Measurements from ENCODE around the gene NNT.
"Not testable (repeated sequence)": the region's sequence is repeated elsewhere in the genome, so short reads cannot be mapped to it uniquely, and the experiment has no call there.

NNT gene

DNA sequence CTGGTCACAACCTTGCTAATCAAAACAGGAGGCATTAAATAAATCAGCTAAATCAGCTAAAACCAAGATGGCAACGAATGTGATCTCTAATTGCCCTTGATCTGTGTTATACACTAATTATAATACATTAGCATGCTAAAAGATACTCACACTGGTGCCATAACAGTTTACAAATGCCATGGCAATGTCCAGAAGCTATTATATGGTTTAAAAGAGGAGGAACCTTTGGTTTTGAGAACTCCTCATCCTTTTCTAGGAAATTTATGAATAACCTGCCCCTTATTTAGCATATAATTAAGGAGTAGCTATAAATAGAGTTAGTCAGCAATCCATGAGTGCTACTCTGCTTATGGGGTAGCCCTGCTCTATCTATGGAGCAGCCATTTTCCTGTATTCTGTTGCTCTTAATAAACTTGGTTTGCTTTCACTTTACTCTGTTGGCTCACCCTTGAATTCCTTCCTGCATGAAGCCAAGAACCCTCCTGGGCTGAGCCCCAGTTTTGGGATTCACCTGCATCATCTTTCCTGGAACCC lies 18.7 kb upstream of the NNT start:
- no peak for DNase-seq

DNA sequence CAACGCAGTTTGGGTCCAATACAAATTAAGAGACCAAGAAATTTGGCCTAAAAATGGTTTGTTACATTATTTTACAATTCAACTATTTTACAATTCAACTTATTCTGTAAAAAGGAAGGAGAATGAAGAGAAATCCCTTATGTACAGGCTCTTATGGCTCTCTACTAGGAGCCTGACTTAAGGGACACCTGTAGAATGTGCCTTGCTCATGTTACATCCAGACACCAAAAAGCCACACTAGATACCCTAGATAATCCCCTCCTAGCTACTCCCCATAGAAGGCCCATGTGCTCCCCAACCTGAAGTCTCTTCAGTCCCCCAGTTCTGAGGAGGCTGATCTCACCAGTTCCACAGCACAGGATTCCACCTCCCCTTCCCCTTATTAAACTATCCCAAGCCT lies 14.1 kb upstream of the NNT start:
- no peak for DNase-seq

GRCh38 chr5:43589310-43589709 lies 13.7 kb upstream of the NNT start:
- no peak for DNase-seq

- DNase-seq: no peak
Observed at GRCh38 chr5:43590700-43591099, 12.3 kb upstream of the NNT start.

DNA sequence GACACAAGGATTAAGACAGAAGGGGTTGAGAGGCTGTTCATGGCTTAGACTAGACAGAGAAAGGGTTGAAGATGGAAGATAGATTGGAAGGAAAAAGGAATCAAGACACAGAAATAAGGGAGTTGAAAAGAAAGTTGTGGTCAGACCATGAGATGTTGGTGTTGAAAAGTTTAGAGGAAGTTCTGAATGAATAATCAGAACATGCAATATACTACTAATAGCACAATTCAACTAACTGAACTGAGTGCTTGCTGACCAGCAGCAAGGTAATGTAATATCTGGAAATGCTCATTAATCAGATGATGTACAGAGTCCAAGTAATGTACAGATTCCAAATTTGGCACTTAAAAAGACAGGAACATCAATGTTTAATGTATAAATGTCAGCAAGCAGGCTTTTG lies 10.6 kb upstream of the NNT start:
- DNase-seq: no peak

DNA sequence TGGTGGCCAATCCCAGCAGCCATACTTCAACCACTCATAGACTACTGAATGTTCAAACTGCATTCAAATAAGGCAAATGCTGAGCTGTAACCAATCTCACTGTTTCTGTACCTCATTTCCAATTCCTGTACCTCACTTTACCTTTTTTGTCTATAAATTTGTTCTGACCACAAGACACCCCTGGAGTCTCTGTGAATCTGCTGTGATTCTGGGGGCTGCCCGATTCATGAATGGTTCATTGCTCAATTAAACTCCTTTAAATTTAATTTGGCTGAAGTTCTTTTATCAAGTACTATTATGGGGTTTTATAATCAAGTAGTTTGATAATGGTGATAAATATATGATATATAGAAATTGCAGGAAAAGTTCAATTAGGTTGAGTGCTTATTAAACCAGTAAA lies 4.1 kb upstream of the NNT start:
- DNase-seq: not testable (repeated sequence)

GRCh38 chr5:43601454-43602260 lies 1.3 kb upstream of the NNT start:
- DNase-seq: peak; percentile 10

GRCh38 chr5:43603344-43604217 lies 601 bp downstream of the NNT start:
- peak; percentile 82 for DNase-seq

DNA sequence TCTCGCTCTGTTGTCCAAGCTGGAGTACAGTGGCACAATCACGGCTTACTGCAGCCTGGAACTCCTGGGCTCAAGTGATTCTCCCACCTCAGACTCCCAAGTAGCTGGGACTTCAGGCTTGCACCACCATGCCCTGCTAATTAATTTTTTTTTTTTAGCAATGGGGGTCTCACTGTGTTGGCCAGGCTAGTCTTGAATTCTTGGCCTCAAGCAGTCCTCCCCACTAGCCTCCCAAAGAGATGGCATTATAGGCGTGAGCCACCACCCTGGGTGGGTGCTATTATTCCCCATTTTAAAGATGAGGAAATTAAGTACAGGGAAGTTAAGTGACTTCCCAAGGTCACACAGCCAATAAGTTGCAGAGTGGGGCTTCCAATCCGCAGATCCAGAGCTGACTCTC lies 1.7 kb downstream of the NNT start:
- DNase-seq: no peak

DNA sequence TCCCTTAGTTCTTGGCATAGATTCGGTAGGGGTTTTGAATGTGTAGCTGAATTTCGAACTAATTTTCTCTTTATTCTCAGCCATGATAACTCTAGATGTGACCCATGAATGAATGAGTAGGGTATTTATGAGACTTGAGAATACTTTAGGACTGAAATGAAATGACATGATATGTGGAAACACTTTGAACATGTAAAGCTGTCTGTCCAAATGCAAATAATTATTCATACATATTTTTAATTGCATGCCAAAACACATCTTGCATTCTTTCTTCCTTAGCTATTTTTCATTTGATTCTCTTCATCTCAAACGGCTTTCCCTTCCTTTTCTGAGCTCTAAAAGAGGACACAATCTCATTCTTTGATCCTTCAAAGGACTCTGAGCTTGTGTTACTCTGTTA lies 3.4 kb downstream of the NNT start:
- no peak for DNase-seq

DNA sequence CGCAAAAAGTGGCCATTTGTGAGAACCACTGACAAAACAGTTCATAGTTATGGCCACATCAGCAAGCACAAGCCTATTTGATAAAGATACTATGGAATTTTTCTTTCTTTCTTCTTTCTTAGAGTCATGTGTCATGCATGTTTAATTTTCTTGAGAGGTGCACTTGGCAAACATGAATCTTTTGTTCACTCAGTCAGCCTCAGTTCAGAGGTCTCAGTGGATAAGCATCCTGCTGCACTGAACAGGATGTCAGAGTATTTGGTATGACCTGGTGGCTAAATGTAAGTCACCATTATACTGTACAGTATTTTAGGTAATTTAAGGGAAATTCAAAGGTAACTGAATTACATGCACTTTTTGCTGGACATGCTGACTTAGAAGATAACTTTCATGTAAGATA lies 5.4 kb downstream of the NNT start:
- no peak for DNase-seq

GRCh38 chr5:43609752-43610151 lies 6.8 kb downstream of the NNT start:
- DNase-seq: peak; percentile 25

- no peak for DNase-seq
Observed at GRCh38 chr5:43613370-43613769, 10.4 kb downstream of the NNT start.

- no peak for DNase-seq
Observed at GRCh38 chr5:43615445-43616184, 12.6 kb downstream of the NNT start.

DNA sequence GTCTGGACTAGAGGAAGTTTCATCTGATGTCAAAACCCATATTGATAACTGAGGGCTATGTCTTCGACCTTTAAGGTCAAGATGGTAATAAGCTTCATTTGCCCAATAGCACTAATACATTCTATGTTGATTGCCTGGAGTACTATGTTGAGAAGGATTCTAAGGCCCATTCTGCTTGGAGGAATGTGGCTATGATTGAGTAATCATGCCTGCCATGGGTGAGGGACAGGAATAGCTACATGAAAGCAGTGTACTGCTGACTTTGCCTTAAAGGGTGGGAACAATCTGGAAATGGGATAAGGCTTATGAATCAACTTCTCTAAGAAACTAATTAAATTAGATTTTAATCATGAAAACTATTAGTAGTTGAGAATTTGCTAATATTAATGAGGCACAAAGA lies 13.6 kb downstream of the NNT start:
- DNase-seq: no peak

GRCh38 chr5:43619380-43619779 lies 16.4 kb downstream of the NNT start:
- no peak for DNase-seq

GRCh38 chr5:43619911-43620310 lies 16.9 kb downstream of the NNT start:
- DNase-seq: no peak

GRCh38 chr5:43620944-43621505 lies 18.0 kb downstream of the NNT start:
- DNase-seq: no peak

DNA sequence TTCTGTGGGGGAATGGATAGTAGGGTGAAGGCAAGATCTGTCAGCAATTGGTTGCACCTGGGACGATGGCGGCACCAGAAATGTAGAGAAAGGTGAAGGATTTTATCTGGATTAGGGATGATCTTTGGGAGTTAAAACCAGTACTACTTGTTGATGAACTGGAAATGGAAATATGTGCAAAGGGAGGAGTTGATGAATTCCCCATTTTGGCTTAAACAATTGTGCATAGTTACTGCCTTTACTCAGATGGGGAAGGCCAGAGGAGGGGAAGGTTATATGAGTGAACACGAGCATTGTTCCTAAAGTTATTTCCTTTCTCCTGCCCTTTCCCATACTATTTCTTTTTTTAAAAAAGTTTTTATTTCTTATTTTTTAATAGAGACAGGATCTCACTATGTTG lies 19.1 kb downstream of the NNT start:
- DNase-seq: no peak

DNA sequence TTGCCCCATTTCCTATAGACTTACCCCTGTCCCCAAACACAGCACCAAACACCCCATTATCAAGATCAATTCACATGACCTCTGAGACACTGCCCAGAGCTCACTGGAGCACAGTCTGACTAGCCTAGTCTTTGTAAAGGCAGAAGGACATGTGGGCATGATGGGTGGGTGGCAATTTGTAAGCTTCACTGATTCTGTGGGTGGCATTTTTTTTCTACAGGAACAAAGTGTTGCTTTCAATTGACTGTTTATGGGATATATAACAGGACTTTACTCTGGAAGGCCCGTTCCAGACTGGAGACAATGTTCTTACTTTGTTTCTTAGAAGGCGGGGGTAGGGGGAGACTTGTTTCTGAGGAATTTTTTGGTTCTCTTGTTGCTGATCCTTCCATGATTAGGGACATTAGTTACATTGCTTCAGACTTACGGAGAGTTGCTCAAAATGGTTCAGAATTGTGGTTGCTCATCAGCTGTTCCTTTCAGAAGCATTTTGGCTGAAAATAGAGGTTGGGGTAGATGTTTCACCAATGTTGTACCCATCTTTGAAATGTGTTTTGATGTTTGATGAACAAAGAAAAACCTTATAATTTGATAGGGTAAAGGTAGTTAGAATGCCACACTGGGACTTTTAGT lies 20.2 kb downstream of the NNT start:
- no peak for DNase-seq

DNA sequence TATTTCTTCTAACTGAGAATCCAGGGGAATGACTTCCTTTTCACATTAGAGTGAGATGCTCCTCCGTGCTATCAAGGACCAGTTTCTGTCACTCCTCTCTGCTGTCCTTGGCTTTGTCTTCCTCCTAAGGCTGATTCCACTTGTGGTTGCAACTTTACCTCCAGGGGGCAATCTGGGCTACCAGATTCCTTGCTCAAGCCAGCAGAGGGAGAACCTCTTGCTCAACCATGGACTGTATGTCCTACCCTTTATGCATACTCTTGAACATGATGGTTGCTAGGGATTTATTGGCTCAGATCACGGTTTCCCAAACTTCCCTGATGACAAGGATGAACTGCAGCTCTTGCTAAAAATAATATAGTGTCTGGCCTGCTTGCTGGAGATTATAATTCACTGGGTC lies 24.0 kb downstream of the NNT start:
- peak; percentile 15 for DNase-seq

DNA sequence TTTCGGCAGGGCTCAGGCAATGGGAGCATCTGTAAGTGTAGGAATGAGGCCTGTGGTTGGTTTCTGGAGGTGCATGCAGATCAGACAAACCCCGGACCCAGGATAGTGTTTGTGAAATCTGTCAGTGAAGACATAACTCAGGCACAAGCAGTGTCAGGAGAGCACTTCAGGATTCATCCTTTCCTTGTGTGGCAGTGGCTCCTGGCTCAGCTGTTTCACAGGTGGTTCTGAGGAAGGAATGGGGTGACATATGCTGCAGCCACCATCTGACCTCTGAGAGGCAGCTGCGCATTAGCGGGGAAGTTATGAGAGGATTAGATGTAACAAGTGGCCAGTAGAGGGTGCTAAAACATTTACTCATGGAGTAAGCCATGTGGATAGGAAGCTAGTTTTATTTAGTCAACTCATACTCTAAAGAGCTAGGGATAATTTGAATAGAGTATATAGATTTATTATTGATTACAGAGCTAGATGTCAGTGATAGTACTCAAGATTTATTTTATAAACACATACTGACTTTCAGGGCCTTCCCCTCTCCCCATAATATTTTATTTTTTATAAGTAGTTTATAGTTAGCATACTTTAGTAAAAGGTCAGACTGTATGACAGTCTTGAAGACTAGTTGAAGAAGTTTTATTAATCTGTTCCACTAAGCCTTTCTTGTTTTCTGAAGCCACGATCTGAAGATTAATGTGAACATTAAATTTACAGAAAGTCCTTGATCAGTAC lies 28.4 kb downstream of the NNT start:
- peak; percentile 63 for DNase-seq

All from CD4-positive, alpha-beta T cell treated with Interleukin-21 for 1 hour (primary cell).